OCI-LY1 (cell line): ENCODE data around the gene WFS1.

ENCODE experiments used
- H2AFZ ChIP-seq: fragments of 200-600 bp; sonication (generic), shearing (Covaris generic); 2 replicates; pipeline ENCODE4 v1.6.0; 2014; ENCODE audit warnings: antibody characterized with exemption, mild to moderate bottlenecking, low read length
- H3F3A ChIP-seq: fragments of 200-600 bp; sonication (generic), shearing (Covaris generic); 2 replicates; pipeline ENCODE4 v1.6.0; 2014; ENCODE audit warnings: mild to moderate bottlenecking, antibody characterized with exemption, low read length, moderate library complexity; ENCODE audit not compliant: insufficient read depth
- H3K27ac ChIP-seq: fragments of 200-600 bp; sonication (generic); 2 replicates; pipeline ENCODE4 v1.5.1; 2014; ENCODE audit warnings: low read length, mixed run types, mild to moderate bottlenecking, low read depth; ENCODE audit not compliant: poor library complexity, severe bottlenecking
- H3K27me3 ChIP-seq: fragments of 200-600 bp; sonication (generic); 2 replicates; pipeline ENCODE4 v1.6.0; 2014; ENCODE audit warnings: antibody characterized with exemption, mild to moderate bottlenecking, low read length, moderate library complexity; ENCODE audit not compliant: insufficient read depth
- H3K36me3 ChIP-seq: fragments of 200-600 bp; sonication (generic); 2 replicates; pipeline ENCODE4 v1.6.1; 2014; ENCODE audit warnings: mild to moderate bottlenecking, antibody characterized with exemption, low read length, moderate library complexity, mixed read lengths; ENCODE audit not compliant: insufficient read depth
- H3K4me1 ChIP-seq: fragments of 200-600 bp; sonication (generic); 2 replicates; pipeline ENCODE4 v1.5.1; 2014; ENCODE audit warnings: mild to moderate bottlenecking, low read length, moderate library complexity; ENCODE audit not compliant: insufficient read depth, severe bottlenecking
- H3K4me2 ChIP-seq: fragments of 200-600 bp; sonication (generic), shearing (Covaris generic); 2 replicates; pipeline ENCODE4 v1.6.1; 2014; ENCODE audit warnings: low read length
- H3K4me3 ChIP-seq: fragments of 200-600 bp; sonication (generic); 2 replicates; pipeline ENCODE4 v1.5.1; 2014; ENCODE audit warnings: low read length, low read depth, mild to moderate bottlenecking, mixed read lengths; ENCODE audit not compliant: poor library complexity, severe bottlenecking
- H3K79me2 ChIP-seq: fragments of 200-600 bp; shearing (Covaris generic); 2 replicates; pipeline ENCODE4 v1.6.1; 2016; ENCODE audit warnings: mixed run types, low read length, mixed read lengths; ENCODE audit not compliant: insufficient read depth
- H3K9ac ChIP-seq: fragments of 200-600 bp; sonication (generic), shearing (Covaris generic); 2 replicates; pipeline ENCODE4 v1.6.1; 2014; ENCODE audit warnings: mild to moderate bottlenecking, low read length, mixed read lengths
- H3K9me2 ChIP-seq: fragments of 200-600 bp; sonication (generic), shearing (Covaris generic); 2 replicates; pipeline ENCODE4 v1.6.1; 2014; ENCODE audit warnings: low read depth, mild to moderate bottlenecking, low read length, mixed read lengths
- H3K9me3 ChIP-seq: fragments of 200-600 bp; shearing (Covaris generic); 2 replicates; pipeline ENCODE4 v1.6.1; 2014; ENCODE audit warnings: low read length, mixed read lengths
- H4K20me1 ChIP-seq: fragments of 200-600 bp; sonication (generic), shearing (Covaris generic); 2 replicates; pipeline ENCODE4 v1.6.0; 2016; ENCODE audit warnings: mild to moderate bottlenecking, low read length; ENCODE audit not compliant: insufficient read depth
- CTCF ChIP-seq: fragments of 200-600 bp; sonication (generic), shearing (Covaris generic); IDR thresholded peaks from 2 replicates; pipeline ENCODE4 v1.5.1; 2017; ENCODE audit warnings: mild to moderate bottlenecking, antibody characterized with exemption, low read length, moderate library complexity, mixed read lengths
- EZH2 ChIP-seq: fragments of 200-600 bp; sonication (generic), shearing (Covaris generic); IDR thresholded peaks from 2 replicates; pipeline ENCODE4 v1.8.0; 2017; ENCODE audit warnings: borderline replicate concordance, mixed run types, mild to moderate bottlenecking, antibody characterized with exemption, low read length, moderate library complexity, mixed read lengths

WFS1 gene

GRCh38 chr4:6328526-6328925 lies 58.9 kb downstream of the WFS1 start:
- no peaks in the 10 kb centered on the region for H4K20me1 ChIP-seq
- no peaks in the 10 kb centered on the region for H3K9me2 ChIP-seq
- H3F3A ChIP-seq: no peaks in the 10 kb centered on the region
- TF ChIP-seq CTCF (no peak), EZH2 (no peak)
- no peak overlapping the region for H3K4me3 ChIP-seq
- no peak overlapping the region for H3K27ac ChIP-seq
- H3K27me3 ChIP-seq: no peaks in the 10 kb centered on the region
- no peaks in the 10 kb centered on the region for H3K4me1 ChIP-seq
- no peaks in the 10 kb centered on the region for H3K9me3 ChIP-seq
- H3K36me3 ChIP-seq: no peaks in the 10 kb centered on the region
- H3K4me2 ChIP-seq: no peak overlapping the region
- no peak overlapping the region for H3K9ac ChIP-seq
- H2AFZ ChIP-seq: no peak overlapping the region
- no peaks in the 10 kb centered on the region for H3K79me2 ChIP-seq

GRCh38 chr4:6329478-6330383 lies 60.1 kb downstream of the WFS1 start:
- Histone ChIP-seq H3K36me3 (no peaks in the 10 kb centered on the region), H3K27me3 (no peaks in the 10 kb centered on the region), H3K9ac (no peak overlapping the region), H3K4me1 (no peaks in the 10 kb centered on the region), H3K4me2 (no peak overlapping the region), H3K79me2 (no peaks in the 10 kb centered on the region), H3K9me3 (no peaks in the 10 kb centered on the region), H2AFZ (no peak overlapping the region), H3K27ac (no peak overlapping the region), H4K20me1 (no peaks in the 10 kb centered on the region), H3F3A (no peaks in the 10 kb centered on the region), H3K4me3 (no peak overlapping the region), H3K9me2 (no peaks in the 10 kb centered on the region)
- TF ChIP-seq CTCF (no peak), EZH2 (no peak)

GRCh38 chr4:6330384-6330767 lies 60.7 kb downstream of the WFS1 start:
- Histone ChIP-seq H2AFZ (no peak overlapping the region), H3F3A (no peaks in the 10 kb centered on the region), H3K4me1 (no peaks in the 10 kb centered on the region), H3K4me2 (no peak overlapping the region), H3K4me3 (no peak overlapping the region), H3K9me2 (no peaks in the 10 kb centered on the region), H3K79me2 (no peaks in the 10 kb centered on the region), H3K9ac (no peak overlapping the region), H4K20me1 (no peaks in the 10 kb centered on the region), H3K9me3 (no peaks in the 10 kb centered on the region), H3K27me3 (no peaks in the 10 kb centered on the region), H3K36me3 (no peaks in the 10 kb centered on the region), H3K27ac (no peak overlapping the region)
- no peak for TF ChIP-seq CTCF
- no peak for TF ChIP-seq EZH2
